Measurements from ENCODE around the gene FZD10. TPM values are rescaled to one million over a fixed set of nuclear protein-coding genes. Genes with fewer than 3 reads are reported as not detected.

FZD10 gene, protein sequence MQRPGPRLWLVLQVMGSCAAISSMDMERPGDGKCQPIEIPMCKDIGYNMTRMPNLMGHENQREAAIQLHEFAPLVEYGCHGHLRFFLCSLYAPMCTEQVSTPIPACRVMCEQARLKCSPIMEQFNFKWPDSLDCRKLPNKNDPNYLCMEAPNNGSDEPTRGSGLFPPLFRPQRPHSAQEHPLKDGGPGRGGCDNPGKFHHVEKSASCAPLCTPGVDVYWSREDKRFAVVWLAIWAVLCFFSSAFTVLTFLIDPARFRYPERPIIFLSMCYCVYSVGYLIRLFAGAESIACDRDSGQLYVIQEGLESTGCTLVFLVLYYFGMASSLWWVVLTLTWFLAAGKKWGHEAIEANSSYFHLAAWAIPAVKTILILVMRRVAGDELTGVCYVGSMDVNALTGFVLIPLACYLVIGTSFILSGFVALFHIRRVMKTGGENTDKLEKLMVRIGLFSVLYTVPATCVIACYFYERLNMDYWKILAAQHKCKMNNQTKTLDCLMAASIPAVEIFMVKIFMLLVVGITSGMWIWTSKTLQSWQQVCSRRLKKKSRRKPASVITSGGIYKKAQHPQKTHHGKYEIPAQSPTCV
- total RNA-seq: under 1 TPM in 3 of 7 donors, not detected in 4; 0.11 to 0.20 (median 0.18) TPM
- under 1 TPM in 2 of 3 donors, not detected in 1; 0.02 to 0.06 TPM for polyA plus RNA-seq
- long read RNA-seq, donor 1: 0 reads
- long read RNA-seq, donor 2, partial matches to known transcripts: 0 of 2 reads
- long read RNA-seq, donor 2, other reads (novel, unspliced or antisense): 0 of 2 reads

DNA sequence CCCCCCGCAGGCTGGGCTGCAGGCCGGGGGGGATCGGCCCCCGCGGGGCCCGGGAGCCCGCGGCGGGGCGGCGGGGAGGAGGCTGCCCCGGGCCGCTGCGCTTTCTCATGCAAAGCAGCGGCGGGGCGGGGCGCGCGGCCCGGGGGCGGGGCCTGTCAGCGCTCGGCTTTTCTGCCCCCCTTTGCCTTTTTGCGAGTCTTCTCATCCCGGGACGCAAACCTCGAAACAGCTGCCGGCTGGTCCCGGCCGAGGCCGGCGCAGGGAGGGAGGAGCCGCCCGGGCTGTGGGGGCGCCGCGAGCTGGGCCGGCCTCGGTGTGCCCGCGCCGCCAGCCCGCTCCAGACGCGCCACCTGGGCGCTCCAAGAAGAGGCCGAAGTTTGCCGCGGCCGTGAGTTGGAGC, at the start of gene FZD10:
TSS of gene FZD10 (plus strand) at position 198 of the 400 bp plus-strand sequence. CDS start 479 bp downstream, outside the sequence.
- H3K4me3 ChIP-seq: peak within 1 kb of the TSS in 7 of 8 donors; percentile 20 to 52 (median 28)
- H3K36me3 ChIP-seq: no peaks in the 10 kb centered on the region
- no peak within 1 kb of the TSS for H3K27ac ChIP-seq
- intact Hi-C loops (cut with DNase I; ENCODE audit: low total_unique reads): no loop called here
- 0 to 6% (median 3%) methylated on average over 11 to 51 of the region's 51 CpGs; no CpG with 5 or more reads in 1 of the 5 donors for WGBS, 5 donors
- peaks cover 6 to 96% (median 64%) of the 10 kb centered on the region in 7 donors for H3K27me3 ChIP-seq (replicated peaks in 1 of 7)
- H3K9me3 ChIP-seq: no peaks in the 10 kb centered on the region
- no peak for DNase-seq
- no peak for TF ChIP-seq POLR2AphosphoS5 (IDR thresholded peaks at IDR 0.05)
- peaks cover 0 to 28% (median 13%) of the 10 kb centered on the region in 6 donors for H3K4me1 ChIP-seq

DNA sequence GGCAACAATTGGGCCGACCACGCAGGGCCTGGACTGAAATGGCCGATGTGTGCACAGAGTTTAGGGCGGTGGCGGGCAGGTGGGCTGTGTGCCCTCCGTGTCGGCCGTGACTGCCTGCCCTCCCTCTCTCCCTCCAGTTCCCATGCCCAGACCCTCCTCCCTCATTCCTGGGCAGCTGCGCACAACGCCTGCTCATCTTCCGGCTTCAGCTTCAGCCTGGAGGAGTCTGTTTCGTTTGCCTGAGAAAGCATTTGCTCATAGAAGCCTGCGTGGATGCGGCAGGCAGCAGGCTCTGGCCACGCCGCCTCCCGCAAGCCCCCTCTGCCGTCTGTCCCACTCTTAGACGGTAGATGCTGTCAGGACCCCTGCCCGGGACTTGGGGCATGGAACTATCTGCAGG, 47.3 kb upstream of the FZD10 start:
- no peak for TF ChIP-seq POLR2A (IDR thresholded peaks at IDR 0.05)
- TF ChIP-seq, protein P1, sequence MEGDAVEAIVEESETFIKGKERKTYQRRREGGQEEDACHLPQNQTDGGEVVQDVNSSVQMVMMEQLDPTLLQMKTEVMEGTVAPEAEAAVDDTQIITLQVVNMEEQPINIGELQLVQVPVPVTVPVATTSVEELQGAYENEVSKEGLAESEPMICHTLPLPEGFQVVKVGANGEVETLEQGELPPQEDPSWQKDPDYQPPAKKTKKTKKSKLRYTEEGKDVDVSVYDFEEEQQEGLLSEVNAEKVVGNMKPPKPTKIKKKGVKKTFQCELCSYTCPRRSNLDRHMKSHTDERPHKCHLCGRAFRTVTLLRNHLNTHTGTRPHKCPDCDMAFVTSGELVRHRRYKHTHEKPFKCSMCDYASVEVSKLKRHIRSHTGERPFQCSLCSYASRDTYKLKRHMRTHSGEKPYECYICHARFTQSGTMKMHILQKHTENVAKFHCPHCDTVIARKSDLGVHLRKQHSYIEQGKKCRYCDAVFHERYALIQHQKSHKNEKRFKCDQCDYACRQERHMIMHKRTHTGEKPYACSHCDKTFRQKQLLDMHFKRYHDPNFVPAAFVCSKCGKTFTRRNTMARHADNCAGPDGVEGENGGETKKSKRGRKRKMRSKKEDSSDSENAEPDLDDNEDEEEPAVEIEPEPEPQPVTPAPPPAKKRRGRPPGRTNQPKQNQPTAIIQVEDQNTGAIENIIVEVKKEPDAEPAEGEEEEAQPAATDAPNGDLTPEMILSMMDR (IDR thresholded peaks at IDR 0.05 in 8 of 11, conservative IDR thresholded peaks at IDR 0.05 in 3 of 11): no peak
- no peak for TF ChIP-seq POLR2AphosphoS5 (IDR thresholded peaks at IDR 0.05)
- peaks cover 0 to 2% (median 0%) of the 10 kb centered on the region in 8 donors for H3K9me3 ChIP-seq
- H3K27ac ChIP-seq: no peak overlapping the region
- no peak overlapping the region for H3K4me3 ChIP-seq
- H3K4me1 ChIP-seq: no peaks in the 10 kb centered on the region
- intact Hi-C loops (cut with DNase I; ENCODE audit: low total_unique reads): no loop called here
- WGBS, 5 donors: 77 to 89% (median 83%) methylated on average over 12 to 20 of the region's 20 CpGs
- H3K27me3 ChIP-seq (replicated peaks in 1 of 7): peaks cover 0 to 30% (median 0%) of the 10 kb centered on the region in 7 donors
- no peak for DNase-seq
- H3K36me3 ChIP-seq: no peaks in the 10 kb centered on the region

DNA sequence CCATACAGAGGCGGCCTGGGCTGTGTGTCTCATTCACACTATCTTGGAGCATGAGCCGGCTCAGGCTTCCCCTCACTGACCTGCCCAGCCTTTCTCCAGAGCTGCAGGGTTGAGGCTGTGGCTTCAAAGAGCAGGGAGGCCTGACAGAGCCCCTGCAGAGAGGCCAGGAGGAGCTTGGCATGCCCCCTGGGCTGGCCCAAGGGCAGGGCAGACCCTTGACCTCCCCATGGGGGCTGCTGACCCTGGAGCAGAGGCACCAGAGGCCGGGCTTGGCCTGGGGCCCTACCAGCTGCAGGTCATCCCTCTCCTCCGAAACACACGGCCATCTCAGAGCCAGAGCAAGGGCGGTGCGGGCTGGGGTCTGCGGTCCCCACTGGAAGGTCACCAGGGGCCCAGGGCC, 46.6 kb upstream of the FZD10 start:
- Histone ChIP-seq H3K4me3 (no peak overlapping the region), H3K36me3 (no peaks in the 10 kb centered on the region), H3K4me1 (no peaks in the 10 kb centered on the region), H3K9me3 (no peaks in the 10 kb centered on the region), H3K27me3 (replicated peaks in 1 of 7) (peaks cover 0 to 37% (median 0%) of the 10 kb centered on the region in 7 donors), H3K27ac (no peak overlapping the region)
- DNase-seq: peak; percentile 69
- intact Hi-C loops (cut with DNase I; ENCODE audit: low total_unique reads): no loop called here
- TF ChIP-seq, protein P1 (IDR thresholded peaks at IDR 0.05 in 8 of 11, conservative IDR thresholded peaks at IDR 0.05 in 3 of 11): no peak
- TF ChIP-seq POLR2AphosphoS5 (IDR thresholded peaks at IDR 0.05): no peak
- no peak for TF ChIP-seq POLR2A (IDR thresholded peaks at IDR 0.05)
- 78 to 91% (median 82%) methylated on average over 6 to 8 of the region's 8 CpGs for WGBS, 5 donors

DNA sequence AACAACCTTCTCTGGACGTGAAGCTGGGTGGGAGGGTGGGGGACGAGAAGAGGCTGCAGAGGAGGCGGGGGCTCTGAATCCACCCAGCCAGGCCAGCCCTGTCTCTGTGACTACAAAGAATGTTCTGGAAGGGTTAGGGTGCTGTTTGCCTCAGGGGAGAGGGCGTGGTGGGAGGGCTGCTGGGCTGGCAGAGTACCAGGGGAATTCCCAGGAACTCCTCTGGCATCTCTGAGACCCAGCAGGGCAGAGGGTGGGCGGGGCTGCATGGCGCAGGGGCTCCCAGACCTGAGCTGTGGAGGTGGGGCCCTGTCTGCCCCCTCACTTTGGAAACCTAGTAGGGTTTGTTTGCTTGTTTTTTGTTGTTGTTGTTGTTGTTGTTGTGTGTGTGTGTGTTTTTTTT, 45.5 kb upstream of the FZD10 start:
- no peaks in the 10 kb centered on the region for H3K4me1 ChIP-seq
- no peaks in the 10 kb centered on the region for H3K9me3 ChIP-seq
- TF ChIP-seq POLR2A (IDR thresholded peaks at IDR 0.05) (no peak), POLR2AphosphoS5 (IDR thresholded peaks at IDR 0.05) (no peak)
- TF ChIP-seq, protein P1 (IDR thresholded peaks at IDR 0.05 in 8 of 11, conservative IDR thresholded peaks at IDR 0.05 in 3 of 11): no peak
- H3K36me3 ChIP-seq: no peaks in the 10 kb centered on the region
- 48 to 78% (median 60%) methylated on average over 6 of the region's 6 CpGs for WGBS, 5 donors
- no peak overlapping the region for H3K4me3 ChIP-seq
- DNase-seq: no peak
- peaks cover 0 to 34% (median 0%) of the 10 kb centered on the region in 7 donors for H3K27me3 ChIP-seq (replicated peaks in 1 of 7)
- H3K27ac ChIP-seq: no peak overlapping the region
- intact Hi-C loops (cut with DNase I; ENCODE audit: low total_unique reads): no loop called here

Measured in spleen (tissue), 13 donors.